Measurements from ENCODE around the gene TCHP. TPM values are rescaled to one million over a fixed set of nuclear protein-coding genes. Genes with fewer than 3 reads are reported as not detected.

The TCHP gene
- total RNA-seq, 1 donor from 2014 or later, result 9.8 TPM

- no peak overlapping the region for H3K4me3 Mint-ChIP-seq (ENCODE audit: unreplicated experiment)
- no peaks in the 10 kb centered on the region for H3K9me3 Mint-ChIP-seq (ENCODE audit: low read depth)
- TF ChIP-seq CTCF (IDR thresholded peaks at IDR 0.05), result no peak
- H3K27me3 Mint-ChIP-seq (ENCODE audit: low read depth), result no peaks in the 10 kb centered on the region
- H3K27ac Mint-ChIP-seq (ENCODE audit: unreplicated experiment), result peak overlapping the region; percentile 85
- peaks cover 64% of the 10 kb centered on the region for H3K4me1 Mint-ChIP-seq (ENCODE audit: low read depth)
- peaks cover 13% of the 10 kb centered on the region for H3K36me3 Mint-ChIP-seq (ENCODE audit: low read depth)
- DNase-seq (ENCODE audit: low spot score), result no peak
Measured at GRCh38 chr12:109946505-109946904, 46.4 kb downstream of the TCHP start.

- no peaks in the 10 kb centered on the region for H3K27me3 Mint-ChIP-seq (ENCODE audit: low read depth)
- H3K4me3 Mint-ChIP-seq (ENCODE audit: unreplicated experiment), result no peak overlapping the region
- DNase-seq (ENCODE audit: low spot score), result no peak
- H3K27ac Mint-ChIP-seq (ENCODE audit: unreplicated experiment), result peak overlapping the region; percentile 85
- H3K4me1 Mint-ChIP-seq (ENCODE audit: low read depth), result peaks cover 68% of the 10 kb centered on the region
- H3K36me3 Mint-ChIP-seq (ENCODE audit: low read depth), result peaks cover 16% of the 10 kb centered on the region
- H3K9me3 Mint-ChIP-seq (ENCODE audit: low read depth), result no peaks in the 10 kb centered on the region
- no peak for TF ChIP-seq CTCF (IDR thresholded peaks at IDR 0.05)
Measured at GRCh38 chr12:109946913-109947312, 46.8 kb downstream of the TCHP start.

DNA sequence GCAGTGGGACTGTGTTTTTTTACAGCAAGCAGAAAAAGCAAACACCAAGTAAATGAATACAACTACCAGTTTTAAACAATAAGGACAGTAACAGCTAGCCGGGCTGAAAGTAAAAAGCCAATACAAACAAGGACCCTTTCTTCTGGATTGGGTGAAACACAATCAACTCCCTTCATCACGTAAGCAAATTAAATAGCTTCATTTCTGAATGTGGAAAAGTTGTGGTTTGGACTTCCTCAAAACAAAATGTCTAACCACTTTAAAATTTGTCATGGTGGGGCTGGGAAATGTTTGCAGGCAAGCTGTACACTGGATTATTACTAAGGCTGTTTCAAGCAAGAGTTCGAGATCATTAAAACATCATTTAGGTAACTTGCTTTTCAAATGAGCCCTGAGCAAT lies 47.4 kb downstream of the TCHP start:
- no peak overlapping the region for H3K4me3 Mint-ChIP-seq (ENCODE audit: unreplicated experiment)
- TF ChIP-seq CTCF (IDR thresholded peaks at IDR 0.05), result no peak

GRCh38 chr12:109948368-109948767 lies 48.3 kb downstream of the TCHP start:
- Mint-ChIP-seq H3K9me3 (ENCODE audit: low read depth) (no peaks in the 10 kb centered on the region), H3K4me3 (ENCODE audit: unreplicated experiment) (no peak overlapping the region), H3K27ac (ENCODE audit: unreplicated experiment) (peak overlapping the region; percentile 52), H3K27me3 (ENCODE audit: low read depth) (no peaks in the 10 kb centered on the region), H3K36me3 (ENCODE audit: low read depth) (peaks cover 25% of the 10 kb centered on the region), H3K4me1 (ENCODE audit: low read depth) (peaks cover 81% of the 10 kb centered on the region)
- DNase-seq (ENCODE audit: low spot score), result no peak
- no peak for TF ChIP-seq CTCF (IDR thresholded peaks at IDR 0.05)

More for the DNA sequence above, 47.4 kb downstream of the TCHP start:
- H3K27ac Mint-ChIP-seq (ENCODE audit: unreplicated experiment), result no peak overlapping the region
- H3K27me3 Mint-ChIP-seq (ENCODE audit: low read depth), result no peaks in the 10 kb centered on the region
- no peak for DNase-seq (ENCODE audit: low spot score)
- H3K4me1 Mint-ChIP-seq (ENCODE audit: low read depth), result peaks cover 74% of the 10 kb centered on the region
- no peaks in the 10 kb centered on the region for H3K9me3 Mint-ChIP-seq (ENCODE audit: low read depth)
- H3K36me3 Mint-ChIP-seq (ENCODE audit: low read depth), result peaks cover 22% of the 10 kb centered on the region

DNA sequence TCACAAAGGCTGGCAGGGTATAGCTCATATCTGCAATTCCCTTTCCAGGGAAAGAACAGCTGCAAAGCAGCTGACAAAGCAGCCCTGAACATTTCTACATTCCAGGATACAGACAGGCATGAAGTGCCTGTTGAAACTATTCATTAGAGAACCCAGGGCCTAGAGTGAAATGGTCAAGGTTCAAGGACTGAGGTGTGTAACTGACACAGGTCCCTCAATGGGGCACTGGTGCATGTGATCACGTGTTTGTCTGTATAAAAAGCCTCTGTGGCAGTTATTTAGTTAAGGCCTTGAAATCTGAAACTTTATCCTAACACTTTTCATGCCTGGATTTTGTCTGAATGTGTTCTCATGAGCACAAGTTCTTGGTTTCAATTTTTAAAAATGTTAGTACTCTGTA lies 49.0 kb downstream of the TCHP start:
- no peak for DNase-seq (ENCODE audit: low spot score)
- Mint-ChIP-seq H3K36me3 (ENCODE audit: low read depth) (peaks cover 26% of the 10 kb centered on the region), H3K9me3 (ENCODE audit: low read depth) (no peaks in the 10 kb centered on the region), H3K27ac (ENCODE audit: unreplicated experiment) (peak overlapping the region; percentile 82), H3K4me3 (ENCODE audit: unreplicated experiment) (no peak overlapping the region), H3K27me3 (ENCODE audit: low read depth) (no peaks in the 10 kb centered on the region), H3K4me1 (ENCODE audit: low read depth) (peaks cover 83% of the 10 kb centered on the region)
- no peak for TF ChIP-seq CTCF (IDR thresholded peaks at IDR 0.05)

Measured in chondrocyte (in vitro differentiated cells).